Psoas muscle (tissue), 8 donors: ENCODE measurements around the gene DCBLD2. TPM values are rescaled to one million over a fixed set of nuclear protein-coding genes. Genes with fewer than 3 reads are reported as not detected.

Experiments used
- ATAC-seq, 4 donors: fragments of 200-7000 bp; cut with Tn5 transposase; one replicate each; pipeline ENCODE4 v1.9.1; 2020; ENCODE audit warnings: moderate library complexity in 3 of 4, mild to moderate bottlenecking in 2 of 4
- DNase-seq, 2 donors: peaks; one replicate each; pipeline ENCODE4 v3.0.0-alpha.2; 2020
- H3K27ac ChIP-seq: fragments of 200-600 bp; one replicate; pipeline ENCODE4 v1.8.0; 2022
- H3K27me3 ChIP-seq, 3 donors: fragments of 200-600 bp in 1 of 3; one replicate each; pipeline versions ENCODE4 v1.6.1 to v1.8.0; 2013 to 2022; ENCODE audit warnings: low read length in 2 of 3, mild to moderate bottlenecking in 2 of 3, moderate library complexity in 1 of 3; ENCODE audit not compliant: insufficient read depth in 3 of 3
- H3K36me3 ChIP-seq, 2 donors: fragments of 200-600 bp in 1 of 2; one replicate each; pipeline versions ENCODE4 v1.6.1 to v1.8.0; 2013 to 2022; ENCODE audit warnings: low read depth in 1 of 2, mild to moderate bottlenecking in 1 of 2, moderate library complexity in 1 of 2; ENCODE audit not compliant: insufficient read depth in 1 of 2
- H3K4me1 ChIP-seq: fragments of 200-600 bp; one replicate; pipeline ENCODE4 v1.8.0; 2022
- H3K4me3 ChIP-seq: fragments of 200-600 bp; one replicate; pipeline ENCODE4 v1.8.0; 2022; ENCODE audit warnings: mild to moderate bottlenecking
- H3K9me3 ChIP-seq: fragments of 200-600 bp; one replicate; pipeline ENCODE4 v1.8.0; 2022
- CTCF ChIP-seq: fragments of 200-600 bp; IDR thresholded peaks from one replicate; pipeline ENCODE4 v1.8.0; 2022; ENCODE audit warnings: antibody characterized with exemption
- WGBS, 3 donors: extraction: QIAGEN DNeasy Blood & Tissue Kit; methylation state at CpG; one replicate each; pipeline versions ENCODE4 v1.1.6 to v1.1.7; 2013; 5-methylcytosine and 5-hydroxymethylcytosine counted together
- intact Hi-C, 2 donors: fragments of 100-400 bp; cut with DNase I; formaldehyde crosslinking; loops; one replicate each; pipeline versions ENCODE4 v1.11.0 to v1.14.2; 2022
- polyA plus RNA-seq, 3 donors: library from polyadenylated mRNA; stranded (reverse); fragments of 200-250 nt; gene quantifications; one replicate each; pipeline ENCODE4 v1.2.3, GENCODE V29; 2013
- total RNA-seq, 4 donors: library from RNA; stranded (reverse); fragmentation: NEBNext Ultra II Directional in 2 of 4; extraction: Animal tissue kit (Norgen Biotek cat#: 25700) in 2 of 4; gene quantifications; one replicate each; pipeline versions ENCODE4 v1.2.1 to v1.2.4, GENCODE V29; 2021 to 2023
- donor health status: healthy with polysubstance abuse.
- donor health status: DM: no; HTN: no; CAD: no; lungs with moderate emphysema.
- donor health status: Bipolar disorder and iron deficiency.
- donor health status: healthy.
- donor health status: DM: yes; HTN: yes; CAD: no.
- donor health status: DM: no; HTN: no; CAD: no.
- donor health status: DM: no; HTN: no; CAD: no.
- donor health status: DM: yes; HTN: yes; CAD: no.

The DCBLD2 gene
- total and polyA plus RNA-seq, 7 donors = 2.9 to 13.9 (median 5.3) TPM

- Histone ChIP-seq H3K36me3 (peaks cover 0 to 35% of the 10 kb centered on the region in 2 donors), H3K27ac (no peak overlapping the region)
- TF ChIP-seq CTCF = peak; percentile 83
Measured at GRCh38 chr3:98817547-98818041, 83.9 kb downstream of the DCBLD2 start.

GRCh38 chr3:98814817-98815420 lies 86.6 kb downstream of the DCBLD2 start:
- Histone ChIP-seq H3K9me3 (no peaks in the 10 kb centered on the region), H3K27ac (no peak overlapping the region), H3K27me3 (no peaks in the 10 kb centered on the region), H3K4me3 (no peak overlapping the region), H3K4me1 (no peaks in the 10 kb centered on the region), H3K36me3 (peaks cover 0 to 46% of the 10 kb centered on the region in 2 donors)
- no peak for ATAC-seq
- no peak for TF ChIP-seq CTCF
- DNase-seq = no peak
- intact Hi-C loops = loop anchor here (5.0 to 10.0 kb wide), 5 partner anchors 213 to 780 kb away; partner anchors contain the start of gene GABRR3 (in 1 of the 2)
- WGBS, 3 donors = 84 to 86% (median 85%) methylated on average over 5 of the region's 5 CpGs

More at GRCh38 chr3:98817547-98818041, 83.9 kb downstream of the DCBLD2 start:
- no peaks in the 10 kb centered on the region for H3K9me3 ChIP-seq
- DNase-seq (no peak), ATAC-seq (peak; percentile 73 to 89 (median 74))
- H3K4me3 ChIP-seq = no peak overlapping the region
- no peaks in the 10 kb centered on the region for H3K27me3 ChIP-seq
- H3K4me1 ChIP-seq = no peaks in the 10 kb centered on the region
- intact Hi-C loops = loop anchor here (1.0 to 10.0 kb wide), 6 partner anchors 177 to 783 kb away; partner anchors contain the start of gene GABRR3 (in 1 of the 2)
- 26 to 38% (median 29%) methylated on average over 3 of the region's 3 CpGs for WGBS, 3 donors

GRCh38 chr3:98812851-98813374 lies 88.6 kb downstream of the DCBLD2 start:
- ATAC-seq (peak in 3 of 4 donors; percentile 40 to 76 (median 62)), DNase-seq (no peak)
- Histone ChIP-seq H3K36me3 (peaks cover 2 to 42% of the 10 kb centered on the region in 2 donors), H3K9me3 (no peaks in the 10 kb centered on the region), H3K4me3 (no peak overlapping the region), H3K4me1 (no peaks in the 10 kb centered on the region), H3K27me3 (no peaks in the 10 kb centered on the region), H3K27ac (no peak overlapping the region)
- intact Hi-C loops = loop anchor here (5.0 to 10.0 kb wide), 4 partner anchors 211 to 778 kb away; partner anchors contain the start of gene GABRR3 (in 1 of the 2)
- TF ChIP-seq CTCF = peak; percentile 66
- 67 to 70% (median 68%) methylated on average over 5 of the region's 5 CpGs for WGBS, 3 donors

GRCh38 chr3:98811048-98811447 lies 90.4 kb downstream of the DCBLD2 start:
- Histone ChIP-seq H3K27ac (no peak overlapping the region), H3K9me3 (no peaks in the 10 kb centered on the region), H3K4me3 (no peak overlapping the region), H3K36me3 (peaks cover 7 to 54% of the 10 kb centered on the region in 2 donors), H3K4me1 (no peaks in the 10 kb centered on the region), H3K27me3 (no peaks in the 10 kb centered on the region)
- intact Hi-C loops = loop anchor here (2.0 to 10.0 kb wide), 5 partner anchors 208 to 776 kb away; partner anchors contain the start of gene GABRR3 (in 1 of the 2)
- ATAC-seq = no peak
- 89 to 93% (median 92%) methylated on average over 6 of the region's 6 CpGs for WGBS, 3 donors
- DNase-seq = no peak
- TF ChIP-seq CTCF = no peak
